GM23248 (cell line): ENCODE data around the gene MS4A6E.

Experiments
- EZH2 ChIP-seq: fragments of 200-600 bp; sonication (generic); IDR thresholded peaks from 2 replicates; pipeline ENCODE4 v1.6.1; 2018; ENCODE audit warnings: antibody characterized with exemption, mild to moderate bottlenecking; ENCODE audit not compliant: insufficient read depth, poor library complexity, severe bottlenecking
- EZH2phosphoT487 ChIP-seq: fragments of 200-600 bp; sonication (generic); IDR thresholded peaks from 2 replicates; pipeline ENCODE4 v1.6.1; 2018; ENCODE audit warnings: antibody characterized with exemption, moderate library complexity, mild to moderate bottlenecking, low read depth; ENCODE audit not compliant: insufficient read depth

- no peak for TF ChIP-seq EZH2
- no peak for TF ChIP-seq EZH2phosphoT487
Observed at GRCh38 chr11:60371386-60371785, 44.3 kb downstream of the MS4A6E start.
